NAMALWA (cell line): Measurements from ENCODE around the gene APOBEC2.
A peak's percentile ranks its signal among the peaks of the same experiment; 100 is the strongest.

Experiments used
- DNase-seq: peaks from one replicate; pipeline ENCODE4 v3.0.0-alpha.2; 2015; ENCODE audit warnings: low spot score

APOBEC2 gene

GRCh38 chr6:41038205-41038604 lies 14.8 kb upstream of the APOBEC2 start:
- DNase-seq, result no peak

DNA sequence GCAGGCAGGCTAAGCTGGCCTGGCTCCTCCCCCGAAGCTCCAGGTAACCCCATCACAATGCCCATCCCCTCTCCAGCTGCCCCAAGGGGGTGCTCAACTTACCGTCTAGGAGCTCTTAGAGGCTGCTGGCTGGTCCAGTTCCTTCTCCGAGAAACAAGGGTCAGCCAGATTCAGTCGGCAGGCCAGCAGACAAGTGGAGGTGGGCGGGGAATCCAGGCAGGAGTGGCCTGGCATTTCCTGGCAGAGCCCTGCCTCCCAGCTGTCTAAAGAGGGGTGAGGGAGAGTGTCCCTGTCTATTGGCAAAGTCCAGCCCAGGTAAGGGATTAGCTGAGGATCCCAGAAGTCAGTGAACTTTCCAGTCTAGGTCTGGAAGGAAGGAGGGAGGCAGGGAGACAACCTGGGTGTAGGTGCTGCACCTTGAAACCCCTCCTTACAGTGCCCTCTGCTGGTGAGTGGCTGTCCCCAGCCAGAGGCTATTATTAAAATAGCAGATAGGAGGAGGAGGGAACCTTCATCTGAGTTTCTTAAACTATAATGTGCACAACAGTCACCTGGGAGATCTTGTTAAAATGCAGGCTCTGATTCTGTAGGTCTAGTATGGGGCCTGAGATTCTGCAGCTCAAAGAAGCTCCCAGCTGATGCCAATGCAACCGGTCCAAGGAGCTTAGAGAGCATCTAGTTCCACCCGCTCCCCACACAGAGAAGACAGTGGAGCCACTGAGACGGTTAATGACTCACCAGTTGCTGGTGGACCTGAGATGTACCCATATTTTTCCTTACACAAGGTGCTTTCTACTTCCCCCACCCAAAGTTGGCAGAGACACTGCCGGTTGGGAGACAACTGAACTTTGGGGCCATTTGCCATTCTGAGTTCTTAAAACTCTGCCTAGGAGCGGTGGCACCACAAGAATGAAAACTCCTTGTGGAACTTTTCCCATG lies 13.7 kb upstream of the APOBEC2 start, which contains the start of gene UNC5CL:
TSS of gene UNC5CL (minus strand) at position 162 of the 939 bp plus-strand sequence. CDS start 4,147 bp downstream, outside the sequence.
- peak; percentile 65 for DNase-seq

GRCh38 chr6:41040101-41040939 lies 12.7 kb upstream of the APOBEC2 start:
- no peak for DNase-seq

DNA sequence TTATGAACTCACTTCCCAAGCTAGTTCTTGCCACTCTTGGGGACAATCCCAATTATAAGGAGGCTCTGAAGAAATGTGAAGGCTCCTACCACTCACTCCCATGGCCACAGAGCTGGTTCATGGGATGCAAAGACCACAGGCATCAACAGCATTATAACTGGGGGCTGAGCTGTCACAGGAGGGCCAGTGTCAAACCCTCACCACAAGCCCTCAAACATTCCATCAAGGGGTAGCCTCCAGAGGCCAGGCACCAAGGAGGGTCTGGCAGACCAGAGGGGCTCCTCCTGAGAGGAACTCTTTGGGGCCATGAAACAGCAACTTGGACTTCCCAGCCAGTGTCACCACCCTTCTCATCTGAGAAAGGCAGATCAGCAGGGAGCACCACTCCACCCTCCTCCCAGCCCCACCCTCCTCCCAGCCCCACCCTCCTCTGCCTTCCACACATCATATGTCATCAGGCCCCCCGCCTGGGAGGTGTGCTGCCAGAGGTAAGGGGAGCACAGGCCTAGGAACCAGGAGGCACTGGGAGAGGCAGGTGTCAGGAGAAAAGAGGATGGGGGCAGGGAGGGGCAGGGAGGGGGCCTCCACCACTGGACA lies 12.0 kb upstream of the APOBEC2 start:
- DNase-seq, result no peak

- no peak for DNase-seq
Measured at GRCh38 chr6:41042226-41043055, 10.6 kb upstream of the APOBEC2 start, which contains the start of gene TSPO2. Gene TSPO2, plus strand, starts transcription at chr6:41042467. Its CDS starts 519 bp downstream, at chr6:41042986.

DNA sequence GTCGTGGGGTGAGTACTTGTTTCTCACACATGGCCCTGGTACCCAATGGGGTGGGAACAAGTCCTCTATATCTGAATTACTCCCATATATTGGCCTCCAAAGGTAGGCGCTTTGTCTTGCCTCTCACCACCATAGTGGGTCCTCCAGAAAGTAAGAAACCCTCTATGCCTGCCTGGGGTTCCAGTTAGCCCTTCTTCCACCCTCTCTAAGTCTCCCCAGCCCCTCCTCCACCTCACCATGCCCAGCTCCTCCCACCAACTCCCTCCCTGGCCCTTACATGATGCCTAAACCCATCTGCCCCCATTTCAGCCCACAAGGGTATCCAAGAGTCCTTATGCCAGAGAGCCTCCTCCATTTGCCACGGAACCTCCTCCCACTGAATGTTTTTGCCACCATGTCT lies 9.9 kb upstream of the APOBEC2 start:
- DNase-seq, result no peak

GRCh38 chr6:41045664-41046063 lies 7.3 kb upstream of the APOBEC2 start:
- DNase-seq, result no peak

DNA sequence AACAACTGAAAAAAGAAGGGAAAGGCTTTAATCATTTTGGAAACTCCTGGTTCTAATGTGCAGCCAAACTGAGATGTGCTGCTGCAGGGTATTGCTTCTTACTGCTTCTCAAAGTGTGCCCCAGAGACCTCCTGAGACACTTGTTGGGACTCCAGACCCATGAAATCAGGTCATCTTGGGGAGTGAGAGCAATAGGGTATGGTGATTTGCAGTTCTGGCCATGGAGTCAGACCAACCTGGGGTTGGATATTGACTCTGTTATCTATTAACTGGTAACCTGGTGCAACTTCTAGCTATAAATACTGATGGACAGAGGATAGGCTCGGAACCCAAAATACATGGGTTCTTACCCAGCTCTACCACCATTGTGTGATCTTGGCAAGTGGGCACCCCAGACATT lies 6.9 kb upstream of the APOBEC2 start:
- no peak for DNase-seq

- DNase-seq, result no peak
Measured at GRCh38 chr6:41047306-41047705, 5.7 kb upstream of the APOBEC2 start.

DNA sequence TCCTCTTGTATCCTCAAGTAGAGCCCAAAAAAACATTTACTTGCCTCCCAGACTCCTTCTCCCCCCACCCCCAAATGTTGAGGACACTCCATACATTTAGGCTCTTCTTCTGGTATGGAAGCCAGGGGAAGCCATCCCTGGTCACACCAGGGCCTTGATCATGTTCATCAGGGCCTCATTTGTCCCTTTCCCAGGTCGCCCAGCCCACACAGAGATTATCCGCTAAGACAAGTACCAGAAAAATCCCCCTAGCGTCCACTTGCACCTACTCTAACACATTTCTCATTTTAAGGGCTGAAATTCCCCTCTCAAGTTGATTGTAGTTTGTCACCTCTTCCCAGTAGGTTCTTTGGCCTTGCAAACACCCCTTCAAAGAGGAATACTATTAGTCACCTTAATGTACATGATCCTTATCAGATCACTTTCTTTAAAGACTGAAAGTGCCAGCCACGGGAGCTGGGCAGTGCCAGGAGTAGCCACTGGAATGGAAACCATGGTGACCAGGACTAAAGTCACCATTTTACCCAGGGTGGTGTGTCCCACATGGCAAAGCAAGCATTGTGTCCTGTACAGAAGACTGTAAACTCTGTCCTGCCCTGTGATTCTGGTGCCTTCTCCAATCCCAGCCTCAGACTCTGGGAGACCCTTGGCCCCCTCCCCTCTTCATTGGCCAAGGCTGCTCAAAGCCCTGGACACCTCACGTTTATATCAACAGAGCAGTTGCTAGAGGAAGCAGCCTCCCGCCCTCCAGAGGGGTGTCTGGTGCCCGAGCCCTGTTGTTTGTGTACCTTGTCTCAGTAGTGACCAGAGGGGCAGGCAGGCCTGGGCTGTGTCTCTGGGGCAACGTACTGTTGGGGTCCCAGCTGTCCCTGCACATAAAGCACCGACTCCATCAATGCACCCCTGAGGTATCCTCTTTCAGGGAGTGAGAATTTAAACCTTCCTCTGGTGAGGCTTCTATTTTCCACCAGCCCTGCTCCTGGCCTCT lies 5.0 kb upstream of the APOBEC2 start:
- no peak for DNase-seq

DNA sequence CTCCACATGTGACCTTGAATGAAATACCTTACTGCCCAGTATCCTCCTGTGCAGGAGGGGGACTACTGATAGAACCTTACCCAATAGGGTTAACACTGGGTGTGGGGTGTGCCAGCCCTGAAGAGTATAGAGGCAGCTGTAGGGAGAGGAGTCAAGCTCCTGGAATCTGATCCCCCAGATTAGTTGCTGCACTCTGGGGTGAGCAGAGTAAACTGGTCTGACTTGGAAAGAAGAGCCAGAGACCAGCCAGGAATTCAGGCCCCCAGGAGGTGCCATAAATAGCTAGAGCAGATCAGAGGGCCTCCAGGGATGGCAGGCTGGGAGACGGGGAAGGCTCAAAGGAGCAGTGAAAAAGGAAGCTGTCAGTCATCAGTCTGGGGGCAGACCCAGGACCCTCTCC lies 3.5 kb upstream of the APOBEC2 start:
- DNase-seq, result no peak

- no peak for DNase-seq
Measured at GRCh38 chr6:41049955-41050354, 3.0 kb upstream of the APOBEC2 start.

- no peak for DNase-seq
Measured at GRCh38 chr6:41050536-41050935, 2.5 kb upstream of the APOBEC2 start.

- peak; percentile 53 for DNase-seq
Measured at GRCh38 chr6:41051873-41052272, 1.1 kb upstream of the APOBEC2 start.

DNA sequence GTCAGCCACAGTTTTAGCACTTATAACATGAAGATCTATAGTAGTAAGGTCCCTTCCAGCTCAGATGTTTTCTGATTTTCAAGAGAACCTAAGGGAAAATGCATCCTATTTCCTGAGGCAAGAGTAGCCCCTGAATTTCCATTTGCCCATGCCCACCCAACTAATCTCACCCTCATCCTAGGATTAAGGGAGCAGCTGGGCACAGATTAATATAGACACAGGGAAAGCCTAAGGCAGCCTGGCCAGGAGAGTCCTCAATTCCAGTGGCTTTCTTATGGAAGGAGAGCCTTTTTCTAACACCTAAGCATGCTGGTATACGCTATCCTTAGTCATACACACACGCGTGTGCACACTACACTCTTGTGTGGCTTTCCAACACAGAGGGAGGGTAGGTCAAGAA lies 1.5 kb downstream of the APOBEC2 start:
- DNase-seq, result no peak

DNA sequence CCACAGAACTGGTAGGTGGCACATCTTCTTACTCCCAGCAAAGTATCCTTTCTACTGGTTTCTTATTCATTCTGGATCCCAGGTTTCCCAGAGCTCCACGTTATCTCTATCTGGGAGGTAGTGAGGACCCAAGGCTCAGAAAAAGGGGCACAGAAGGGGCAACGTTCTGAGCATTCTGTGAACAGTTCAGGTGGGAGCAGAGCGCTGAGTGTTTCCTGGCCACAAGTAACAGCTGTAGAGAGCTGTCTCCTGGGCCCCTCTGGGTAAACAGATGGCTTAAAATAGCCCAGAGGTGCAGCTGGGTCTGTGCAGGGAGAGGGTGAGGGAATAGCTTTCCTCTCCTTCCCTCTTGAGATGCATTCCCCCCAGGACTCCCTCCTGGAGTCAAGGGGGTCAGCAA lies 2.1 kb downstream of the APOBEC2 start:
- DNase-seq, result peak; percentile 30

DNA sequence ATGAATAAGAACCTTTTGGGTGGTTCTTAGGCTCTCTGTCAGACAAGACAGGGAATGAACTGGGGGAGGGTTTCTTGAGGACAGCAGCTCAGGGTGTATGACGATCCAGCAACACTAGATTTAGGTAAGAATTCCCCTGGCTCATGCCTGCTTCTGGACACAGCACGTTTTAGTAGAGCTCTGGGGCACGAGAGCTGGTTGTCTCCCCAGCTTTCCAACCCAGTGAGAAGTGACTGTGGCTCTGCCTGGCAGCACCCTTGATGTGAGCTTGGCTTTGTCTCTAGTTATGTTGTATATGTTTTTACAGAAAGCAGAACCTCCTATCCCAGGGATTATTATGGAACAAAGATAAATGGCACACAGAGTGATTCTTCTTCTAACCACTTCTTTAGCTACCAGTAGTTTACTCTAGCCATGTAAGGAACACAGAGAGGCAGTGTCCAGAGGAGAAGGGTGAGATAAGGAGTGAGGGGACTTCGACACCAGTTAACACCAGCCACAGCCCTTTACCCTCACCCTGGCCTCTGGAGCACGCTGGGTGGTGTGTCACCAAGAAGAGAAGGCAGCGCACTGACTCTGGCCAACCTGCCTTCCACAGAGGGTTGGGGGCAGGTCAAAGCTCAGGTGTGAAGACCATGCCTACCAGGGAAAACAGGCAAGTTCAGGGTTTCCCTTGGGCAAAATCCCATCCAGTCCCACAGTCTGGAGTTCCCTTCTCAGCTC lies 3.9 kb downstream of the APOBEC2 start:
- DNase-seq, result no peak

DNA sequence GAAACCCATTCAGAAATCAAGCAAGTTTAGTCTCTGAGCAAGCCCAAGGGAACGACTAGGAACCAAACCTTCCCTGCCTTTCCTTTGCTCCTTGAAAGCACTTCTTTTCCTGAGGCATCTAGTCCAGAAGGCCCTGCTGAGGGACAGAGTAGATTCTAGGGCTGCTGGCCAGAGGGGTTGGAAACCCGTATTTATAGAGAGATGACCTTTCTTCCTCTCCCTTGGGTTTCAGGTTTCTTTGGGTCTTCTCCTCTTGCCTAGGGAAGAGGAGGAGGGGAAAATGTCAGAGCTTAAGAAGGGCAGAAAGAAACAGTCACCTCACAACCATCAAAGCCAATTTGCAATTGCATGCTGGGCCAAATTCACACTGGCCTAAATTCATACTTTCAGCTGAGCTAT lies 5.8 kb downstream of the APOBEC2 start:
- DNase-seq, result no peak

DNA sequence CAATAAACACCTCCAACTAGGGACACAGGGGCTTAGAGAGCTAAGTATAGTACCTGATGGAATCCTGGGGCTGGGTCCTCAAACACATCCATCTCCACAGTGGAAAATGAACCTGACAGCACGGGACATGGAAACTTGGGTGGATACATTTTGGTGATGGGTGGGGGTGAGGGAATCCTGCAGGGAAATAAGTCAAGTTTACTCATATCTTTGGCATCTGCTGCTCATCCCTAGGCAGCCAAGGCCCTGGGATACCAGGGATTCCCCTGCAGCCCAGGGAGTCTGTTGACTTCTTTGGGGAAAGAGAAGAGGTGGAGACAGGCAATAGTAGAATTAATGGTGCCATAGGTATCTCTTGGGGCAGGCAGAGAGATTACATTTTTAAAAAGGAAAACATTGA lies 6.6 kb downstream of the APOBEC2 start:
- no peak for DNase-seq
